CD4-positive, alpha-beta memory T cell (primary cell): ENCODE data around the gene SERPINA4. TPM values are rescaled to one million over a fixed set of nuclear protein-coding genes. Genes with fewer than 3 reads are reported as not detected.

ENCODE experiments used
- CTCF ChIA-PET: fragments of 350-600 bp; sonication (Branson Sonifier 250); formaldehyde crosslinking; loops from one replicate; lab custom pipeline; 2021; ENCODE audit warnings: inconsistent platforms; ENCODE audit not compliant: partially characterized antibody; lab: Charles Lee
- POLR2A ChIA-PET: fragments of 350-600 bp; sonication (Branson Sonifier 250); formaldehyde crosslinking; loops from one replicate; lab custom pipeline; 2021; ENCODE audit not compliant: partially characterized antibody; lab: Charles Lee
- DNase-seq, 5 donors: peaks; one replicate each; pipeline versions ENCODE4 v3.0.0 to v3.0.0-alpha.2; 2020 to 2022; ENCODE audit warnings: mixed read lengths in 1 of 5
- H3K27ac ChIP-seq: one replicate; pipeline ENCODE4 v1.7.0; 2013; ENCODE audit warnings: low read depth, low read length
- H3K27me3 ChIP-seq: 2 replicates; pipeline ENCODE4 v1.7.0; 2013; ENCODE audit warnings: mild to moderate bottlenecking, low read length, moderate library complexity; ENCODE audit not compliant: insufficient read depth
- H3K36me3 ChIP-seq: 2 replicates; pipeline ENCODE4 v1.7.0; 2013; ENCODE audit warnings: mild to moderate bottlenecking, low read length, moderate library complexity; ENCODE audit not compliant: insufficient read depth
- H3K4me1 ChIP-seq: 2 replicates; pipeline ENCODE4 v1.7.0; 2013; ENCODE audit warnings: mild to moderate bottlenecking, low read length, moderate library complexity; ENCODE audit not compliant: insufficient read depth
- H3K4me3 ChIP-seq, 2 donors: one replicate each; pipeline ENCODE4 v1.7.0; 2013; ENCODE audit warnings: low read length in 2 of 2, mild to moderate bottlenecking in 1 of 2
- H3K9me3 ChIP-seq, 2 donors: one replicate each; pipeline ENCODE4 v1.7.0; 2013; ENCODE audit warnings: low read length in 2 of 2, control low read depth in 1 of 2; ENCODE audit not compliant: control insufficient read depth in 1 of 2
- H3K27ac Mint-ChIP-seq, 7 donors: one replicate each; pipeline ENCODE4 v1.8.0; 2020 to 2021; ENCODE audit warnings: mixed read lengths in 7 of 7, mild to moderate bottlenecking in 6 of 7, inconsistent platforms in 3 of 7, moderate library complexity in 3 of 7
- H3K27me3 Mint-ChIP-seq, 2 donors: one replicate each; pipeline ENCODE4 v1.8.0; 2020 to 2021; ENCODE audit warnings: mixed read lengths in 2 of 2
- H3K36me3 Mint-ChIP-seq, 2 donors: one replicate each; pipeline ENCODE4 v1.8.0; 2020 to 2021; ENCODE audit warnings: mixed read lengths in 2 of 2, inconsistent platforms in 1 of 2, mild to moderate bottlenecking in 1 of 2
- H3K4me1 Mint-ChIP-seq, 4 donors: one replicate each; pipeline ENCODE4 v1.8.0; 2020 to 2021; ENCODE audit warnings: mixed read lengths in 4 of 4, mild to moderate bottlenecking in 1 of 4
- H3K4me3 Mint-ChIP-seq, 8 donors: one replicate each; pipeline ENCODE4 v1.8.0; 2020 to 2021; ENCODE audit warnings: mixed read lengths in 8 of 8, mild to moderate bottlenecking in 7 of 8, moderate library complexity in 6 of 8, inconsistent platforms in 3 of 8
- H3K9me3 Mint-ChIP-seq, 8 donors: one replicate each; pipeline ENCODE4 v1.8.0; 2020 to 2021; ENCODE audit warnings: mixed read lengths in 8 of 8, mild to moderate bottlenecking in 5 of 8, inconsistent platforms in 3 of 8, moderate library complexity in 1 of 8
- intact Hi-C: fragments of 100-400 bp; cut with micrococcal nuclease; formaldehyde crosslinking; loops from one replicate; pipeline ENCODE4 v1.15.1; 2023
- polyA plus RNA-seq, 2 donors: library from polyadenylated mRNA; unstranded; fragments of 300-500 nt; fragmentation: Illumina TruSeq; gene quantifications; one replicate each; pipeline ENCODE4 v1.2.3, GENCODE V29; 2021
- total RNA-seq, 2 experiments: library from RNA; stranded (reverse); gene quantifications; one replicate each; pipeline ENCODE4 v1.2.3, GENCODE V29; 2021

The SERPINA4 gene
- total and polyA plus RNA-seq, 4 experiments from 2014 or later = not detected

DNA sequence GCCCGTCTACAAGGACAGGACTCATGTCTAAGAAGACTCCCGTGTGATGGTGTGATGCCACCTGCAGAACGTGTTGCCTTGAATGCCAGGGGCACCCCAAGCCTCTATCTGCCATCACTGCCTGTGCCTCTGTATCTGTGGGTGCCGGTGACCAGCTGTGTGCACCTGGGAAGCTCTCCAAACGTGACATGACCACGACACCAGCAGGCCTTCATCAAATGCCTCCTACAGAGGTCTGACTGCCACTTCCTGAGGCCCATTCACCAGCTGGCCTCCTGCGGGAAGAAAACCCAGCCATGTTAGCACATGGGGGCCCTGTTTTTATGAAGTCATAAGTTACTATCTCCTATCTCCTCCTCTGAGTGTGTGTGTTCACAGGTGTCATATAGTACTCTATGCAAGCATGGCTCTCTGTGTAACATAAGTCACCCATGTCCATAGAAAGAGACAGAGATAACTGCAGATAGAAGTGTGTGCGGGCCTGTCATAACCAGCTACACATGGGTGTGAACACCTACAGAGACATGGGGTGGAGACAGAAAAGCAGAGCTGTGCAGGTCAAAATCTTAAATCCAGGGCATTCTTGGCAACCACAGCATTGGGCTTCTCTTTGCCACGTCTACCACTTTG lies 18.3 kb upstream of the SERPINA4 start:
- Histone ChIP-seq H3K27me3 (no peaks in the 10 kb centered on the region), H3K4me1 (no peaks in the 10 kb centered on the region), H3K9me3 (no peaks in the 10 kb centered on the region), H3K27ac (no peak overlapping the region), H3K36me3 (no peaks in the 10 kb centered on the region), H3K4me3 (no peak overlapping the region)
- Mint-ChIP-seq H3K27ac (no peak overlapping the region), H3K4me1 (no peaks in the 10 kb centered on the region), H3K27me3 (peaks cover 2 to 24% of the 10 kb centered on the region in 2 donors), H3K36me3 (no peaks in the 10 kb centered on the region), H3K9me3 (peaks cover 0 to 7% (median 2%) of the 10 kb centered on the region in 8 donors), H3K4me3 (no peak overlapping the region)
- no peak for DNase-seq
- ChIA-PET POLR2A (no interaction called here), CTCF (no interaction called here)
- intact Hi-C loops = no loop called here

GRCh38 chr14:94543449-94544124 lies 17.7 kb upstream of the SERPINA4 start:
- Histone ChIP-seq H3K27ac (no peak overlapping the region), H3K27me3 (no peaks in the 10 kb centered on the region), H3K4me3 (no peak overlapping the region), H3K36me3 (no peaks in the 10 kb centered on the region), H3K4me1 (no peaks in the 10 kb centered on the region), H3K9me3 (no peaks in the 10 kb centered on the region)
- no peaks in the 10 kb centered on the region for H3K36me3 Mint-ChIP-seq
- DNase-seq = no peak
- peaks cover 2 to 20% of the 10 kb centered on the region in 2 donors for H3K27me3 Mint-ChIP-seq
- peaks cover 0 to 11% (median under 1%) of the 10 kb centered on the region in 8 donors for H3K9me3 Mint-ChIP-seq
- intact Hi-C loops = no loop called here
- H3K4me1 Mint-ChIP-seq = no peaks in the 10 kb centered on the region
- no peak overlapping the region for H3K27ac Mint-ChIP-seq
- POLR2A ChIA-PET = no interaction called here
- CTCF ChIA-PET = no interaction called here
- no peak overlapping the region for H3K4me3 Mint-ChIP-seq

DNA sequence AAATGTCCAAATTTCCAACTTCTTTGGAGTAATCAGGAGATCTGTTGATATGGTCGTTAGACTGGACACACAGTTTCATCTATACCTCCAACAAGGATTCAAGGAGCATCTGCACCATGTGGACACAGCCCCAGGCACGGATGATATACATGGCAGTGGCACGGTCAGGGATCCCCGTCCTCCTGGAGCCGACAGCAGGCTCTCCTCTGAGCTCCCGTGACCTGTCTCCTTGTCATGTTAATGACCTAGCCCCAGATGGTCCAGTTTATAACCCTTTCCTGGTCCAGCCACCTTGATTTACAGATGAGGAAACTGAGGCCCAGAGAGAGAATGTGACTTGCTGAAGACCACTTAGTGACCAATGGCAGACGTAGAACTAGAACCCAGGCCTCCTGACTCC lies 16.5 kb upstream of the SERPINA4 start:
- H3K4me3 Mint-ChIP-seq = no peak overlapping the region
- Histone ChIP-seq H3K36me3 (no peaks in the 10 kb centered on the region), H3K27ac (no peak overlapping the region), H3K4me1 (no peaks in the 10 kb centered on the region), H3K9me3 (no peaks in the 10 kb centered on the region), H3K27me3 (no peaks in the 10 kb centered on the region), H3K4me3 (no peak overlapping the region)
- DNase-seq = no peak
- no peak overlapping the region for H3K27ac Mint-ChIP-seq
- H3K4me1 Mint-ChIP-seq = no peaks in the 10 kb centered on the region
- H3K9me3 Mint-ChIP-seq = peaks cover 0 to 11% (median under 1%) of the 10 kb centered on the region in 8 donors
- H3K27me3 Mint-ChIP-seq = peaks cover 5 to 20% of the 10 kb centered on the region in 2 donors
- H3K36me3 Mint-ChIP-seq = no peaks in the 10 kb centered on the region
- intact Hi-C loops = no loop called here
- POLR2A ChIA-PET = no interaction called here
- CTCF ChIA-PET = no interaction called here

DNA sequence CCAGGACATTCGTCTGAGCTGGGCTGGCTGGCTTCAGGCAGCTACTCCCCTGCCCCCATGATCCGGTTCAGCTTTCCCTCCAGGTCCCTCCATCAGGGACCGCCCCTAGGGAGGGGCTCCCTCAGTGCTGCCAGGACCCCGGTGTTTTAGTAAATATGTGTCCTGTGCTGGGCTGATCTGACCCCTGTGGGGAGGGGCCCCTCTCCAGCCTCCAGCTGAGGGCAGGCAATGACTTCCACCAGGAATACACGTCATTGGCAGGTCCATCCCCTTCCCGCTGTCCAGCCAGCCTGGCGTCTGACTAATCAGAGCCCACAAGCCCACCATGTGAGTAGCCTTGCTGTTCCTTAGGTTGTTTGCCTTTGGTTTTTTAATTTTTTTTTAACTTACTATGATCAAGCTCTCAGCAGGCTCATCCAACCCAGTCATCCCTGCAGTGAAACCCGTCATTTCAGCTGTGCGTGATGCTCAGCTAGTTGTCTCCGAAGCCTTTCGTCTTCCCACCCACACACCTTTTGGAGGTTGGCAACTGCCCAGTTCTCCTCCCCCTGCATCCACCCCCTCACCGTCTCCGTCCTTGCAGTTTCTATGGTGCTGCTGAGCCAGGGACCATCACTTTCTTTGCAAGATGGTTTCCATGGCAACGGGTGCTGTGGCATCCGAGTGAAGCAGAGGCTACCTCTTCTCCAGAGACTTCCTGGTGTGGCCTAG lies 16.0 kb upstream of the SERPINA4 start:
- H3K4me1 Mint-ChIP-seq = no peaks in the 10 kb centered on the region
- H3K27me3 Mint-ChIP-seq = peaks cover 5 to 18% of the 10 kb centered on the region in 2 donors
- POLR2A ChIA-PET = no interaction called here
- Histone ChIP-seq H3K4me1 (no peaks in the 10 kb centered on the region), H3K9me3 (no peaks in the 10 kb centered on the region), H3K27me3 (no peaks in the 10 kb centered on the region), H3K4me3 (no peak overlapping the region), H3K36me3 (no peaks in the 10 kb centered on the region), H3K27ac (no peak overlapping the region)
- intact Hi-C loops = no loop called here
- H3K4me3 Mint-ChIP-seq = no peak overlapping the region
- no peak for DNase-seq
- H3K9me3 Mint-ChIP-seq = peaks cover 0 to 11% (median under 1%) of the 10 kb centered on the region in 8 donors
- CTCF ChIA-PET = no interaction called here
- H3K27ac Mint-ChIP-seq = no peak overlapping the region
- no peaks in the 10 kb centered on the region for H3K36me3 Mint-ChIP-seq

- Mint-ChIP-seq H3K4me3 (no peak overlapping the region), H3K27ac (no peak overlapping the region), H3K9me3 (peaks cover 0 to 11% (median under 1%) of the 10 kb centered on the region in 8 donors), H3K4me1 (no peaks in the 10 kb centered on the region), H3K27me3 (peaks cover 3 to 18% of the 10 kb centered on the region in 2 donors), H3K36me3 (no peaks in the 10 kb centered on the region)
- Histone ChIP-seq H3K27me3 (no peaks in the 10 kb centered on the region), H3K36me3 (no peaks in the 10 kb centered on the region), H3K4me3 (no peak overlapping the region), H3K4me1 (no peaks in the 10 kb centered on the region), H3K9me3 (no peaks in the 10 kb centered on the region), H3K27ac (no peak overlapping the region)
- DNase-seq = no peak
- intact Hi-C loops = no loop called here
- CTCF ChIA-PET = no interaction called here
- POLR2A ChIA-PET = no interaction called here
Observed at GRCh38 chr14:94547151-94547680, 14.0 kb upstream of the SERPINA4 start.

- intact Hi-C loops = no loop called here
- peaks cover 3 to 18% of the 10 kb centered on the region in 2 donors for H3K27me3 Mint-ChIP-seq
Observed at GRCh38 chr14:94547726-94548125, 13.5 kb upstream of the SERPINA4 start.

More at GRCh38 chr14:94547726-94548125, 13.5 kb upstream of the SERPINA4 start:
- Histone ChIP-seq H3K27me3 (no peaks in the 10 kb centered on the region), H3K27ac (no peak overlapping the region), H3K4me3 (no peak overlapping the region), H3K36me3 (no peaks in the 10 kb centered on the region), H3K9me3 (no peaks in the 10 kb centered on the region), H3K4me1 (no peaks in the 10 kb centered on the region)
- POLR2A ChIA-PET = no interaction called here
- peaks cover 0 to 14% (median under 1%) of the 10 kb centered on the region in 8 donors for H3K9me3 Mint-ChIP-seq
- no peak for DNase-seq
- H3K27ac Mint-ChIP-seq = no peak overlapping the region
- H3K4me1 Mint-ChIP-seq = no peaks in the 10 kb centered on the region
- no peak overlapping the region for H3K4me3 Mint-ChIP-seq
- no peaks in the 10 kb centered on the region for H3K36me3 Mint-ChIP-seq
- CTCF ChIA-PET = interaction anchor here (1.3 to 1.7 kb wide), 2 partner anchors 11 to 13 kb away, joined by 3 to 14 read pairs; partner anchors contain the start of gene SERPINA4
